ENCODE measurements around the gene PSKH1. TPM values are rescaled to one million over a fixed set of nuclear protein-coding genes. Genes with fewer than 3 reads are reported as not detected.
"Not testable (repeated sequence)": the region's sequence is repeated elsewhere in the genome, so short reads cannot be mapped to it uniquely, and the experiment has no call there.

Gene PSKH1
- total RNA-seq, 1 donor from 2014 or later, result 39.7 TPM

GRCh38 chr16:67886387-67886786 lies 6.7 kb upstream of the PSKH1 start:
- DNase-seq (ENCODE audit: low read depth), result no peak

DNA sequence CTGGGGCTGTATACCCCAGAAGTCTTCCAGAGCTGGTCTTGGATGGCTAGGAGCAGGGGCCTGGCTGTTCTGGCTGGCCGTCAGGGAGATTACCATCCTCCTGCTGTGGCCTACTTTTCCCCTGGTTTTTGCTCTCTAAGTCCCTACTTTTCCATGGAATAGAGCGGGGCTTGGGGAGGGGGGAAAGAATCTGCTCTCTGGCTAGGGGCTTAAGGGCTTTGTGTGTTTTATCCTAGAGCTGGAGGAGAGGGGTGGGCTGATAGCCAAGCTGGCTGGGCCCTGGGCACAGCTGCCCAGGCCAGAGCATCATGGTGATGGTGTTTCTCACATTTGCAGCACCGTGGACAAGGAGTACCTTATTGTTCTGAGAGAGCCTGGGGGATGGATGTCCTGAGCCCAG lies 4.7 kb upstream of the PSKH1 start:
- DNase-seq (ENCODE audit: low read depth), result no peak

GRCh38 chr16:67892375-67892774 lies 679 bp upstream of the PSKH1 start:
- DNase-seq (ENCODE audit: low read depth), result no peak

GRCh38 chr16:67893743-67894399 lies 817 bp downstream of the PSKH1 start:
- DNase-seq (ENCODE audit: low read depth), result peak; percentile 42

- peak; percentile 60 for DNase-seq (ENCODE audit: low read depth)
These were observed 4.2 kb downstream of the PSKH1 start for GRCh38 chr16:67897231-67897630.

DNA sequence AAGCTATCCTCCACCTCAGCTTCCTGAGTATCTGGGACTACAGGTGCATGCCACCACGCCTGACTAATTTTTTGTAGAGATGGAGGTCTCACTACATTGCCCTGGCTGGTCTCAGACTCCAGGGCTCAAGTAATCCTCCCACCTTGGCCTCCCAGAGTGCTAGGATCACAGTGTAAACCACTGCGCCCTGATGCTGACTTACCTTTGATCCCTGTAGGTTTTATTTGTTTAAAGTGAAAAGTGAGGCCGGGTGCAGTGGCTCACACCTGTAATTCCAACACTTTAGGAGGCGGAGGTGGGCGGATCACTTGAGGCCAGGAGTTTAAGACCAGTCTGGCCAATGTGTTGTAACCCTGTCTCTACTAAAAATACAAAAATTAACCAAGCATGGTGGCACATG lies 8.7 kb downstream of the PSKH1 start:
- no peak for DNase-seq (ENCODE audit: low read depth)

DNA sequence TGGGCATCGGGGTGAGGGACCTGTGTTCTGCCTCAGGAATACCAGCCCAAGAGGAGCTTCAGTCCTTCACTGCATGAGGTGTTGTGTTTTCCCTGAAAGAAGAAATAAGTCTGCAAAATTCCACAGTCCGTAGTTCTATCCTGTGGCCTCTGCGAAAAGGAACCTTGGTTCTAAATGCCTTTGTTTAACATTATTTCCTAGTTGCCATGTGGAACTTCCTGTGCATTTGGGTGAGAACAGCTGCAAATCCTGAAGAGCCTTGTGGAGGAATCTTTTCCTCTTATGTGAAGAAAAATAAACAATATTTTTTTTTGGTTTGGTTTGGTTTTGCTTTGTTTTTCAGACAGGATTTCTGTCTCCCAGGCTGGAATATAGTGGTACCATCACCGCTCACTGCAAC lies 9.8 kb downstream of the PSKH1 start:
- DNase-seq (ENCODE audit: low read depth), result no peak

DNA sequence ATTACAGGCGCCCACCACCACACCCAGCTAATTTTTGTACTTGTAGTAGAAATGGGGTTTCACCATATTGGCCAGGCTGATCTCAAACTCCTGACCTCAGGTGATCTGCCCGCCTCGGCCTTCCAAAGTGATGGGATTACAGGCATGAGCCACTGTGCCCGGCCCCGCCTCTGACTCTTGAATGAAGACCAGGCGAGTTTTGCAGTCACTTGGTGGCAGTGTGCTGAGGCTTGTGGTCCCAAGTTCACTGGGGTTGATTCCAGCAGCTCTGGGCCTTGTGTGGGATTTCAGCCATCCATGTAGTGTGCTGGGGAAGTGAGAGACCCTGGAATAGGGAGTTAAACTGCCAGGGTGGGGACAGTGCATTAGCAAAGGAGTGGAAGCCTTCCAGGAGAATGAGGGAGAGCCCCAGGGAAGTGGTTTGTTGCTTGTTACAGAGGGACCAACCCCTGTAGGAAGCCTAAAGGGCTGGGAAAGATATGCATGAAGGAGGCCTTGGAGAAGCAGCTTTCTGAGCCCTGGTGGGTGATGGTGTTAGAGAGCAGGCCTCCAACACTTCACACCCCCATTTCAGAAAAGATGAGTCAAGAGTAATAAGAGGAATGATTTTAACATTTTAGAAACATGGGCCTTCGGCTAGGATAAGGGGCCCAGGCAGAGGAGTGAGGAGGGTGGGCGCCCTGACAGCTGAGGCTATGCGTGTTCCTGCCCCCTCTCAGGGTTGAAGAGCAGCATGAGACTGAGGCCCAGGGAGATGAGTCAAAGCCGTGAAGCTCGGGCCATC lies 14.5 kb downstream of the PSKH1 start:
- no peak for DNase-seq (ENCODE audit: low read depth)

- DNase-seq (ENCODE audit: low read depth), result no peak
These were observed 16.1 kb downstream of the PSKH1 start for GRCh38 chr16:67909056-67909742.

DNA sequence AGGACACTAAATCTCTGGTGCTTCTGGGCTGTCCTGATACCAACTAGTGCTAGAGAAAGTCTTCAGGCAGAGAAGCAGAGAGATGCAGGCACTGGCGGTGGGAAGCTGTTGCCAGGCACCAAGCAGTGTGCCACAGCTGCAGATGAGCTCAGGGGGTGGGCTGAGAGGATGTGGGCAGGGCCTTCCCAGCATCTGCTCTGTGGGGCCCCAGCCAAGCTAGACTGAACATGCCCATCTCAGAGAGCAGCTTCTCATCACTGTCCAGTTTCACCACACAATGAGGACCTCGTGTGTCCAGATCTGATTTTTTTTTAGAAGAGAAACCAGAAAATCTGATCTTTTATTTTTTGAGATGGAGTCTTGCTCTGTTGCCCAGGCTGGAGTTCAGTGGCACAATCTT lies 17.1 kb downstream of the PSKH1 start:
- DNase-seq (ENCODE audit: low read depth), result no peak

DNA sequence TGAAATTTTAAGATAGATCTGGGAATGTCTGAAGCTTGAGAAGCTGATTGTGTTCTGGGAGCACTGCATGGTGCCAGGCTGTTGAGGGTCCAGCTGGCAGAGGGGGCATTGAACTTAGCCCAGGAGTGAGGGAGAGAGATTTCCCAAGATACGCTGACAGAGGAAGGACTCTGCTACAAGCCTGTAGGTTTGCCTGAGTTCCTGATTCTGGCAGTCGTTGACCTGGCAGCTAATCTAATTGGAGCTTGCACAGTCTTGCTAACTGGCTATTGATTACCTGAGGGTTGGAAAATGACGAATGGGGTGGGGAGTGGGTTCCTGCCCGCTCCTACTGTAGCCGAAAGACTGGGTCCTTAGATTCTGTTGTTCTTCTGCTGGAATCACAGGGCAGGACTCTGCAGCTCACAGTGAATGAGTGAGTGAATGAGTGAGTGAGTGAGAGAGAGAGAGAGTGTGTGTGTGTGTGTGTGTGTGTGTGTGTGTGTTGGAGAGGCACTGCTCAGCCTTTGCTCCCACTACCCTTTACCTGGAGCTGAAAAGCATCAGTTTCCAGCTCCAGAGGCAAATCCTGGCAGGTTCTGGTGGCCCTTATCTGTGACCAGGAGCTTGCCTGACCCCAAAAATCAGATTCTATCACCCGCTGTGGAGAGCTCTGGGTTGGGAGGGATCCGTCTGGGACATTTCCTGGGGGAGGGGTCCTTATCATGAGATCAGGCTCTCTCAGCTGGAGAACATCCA lies 21.9 kb downstream of the PSKH1 start:
- DNase-seq (ENCODE audit: low read depth), result no peak

DNA sequence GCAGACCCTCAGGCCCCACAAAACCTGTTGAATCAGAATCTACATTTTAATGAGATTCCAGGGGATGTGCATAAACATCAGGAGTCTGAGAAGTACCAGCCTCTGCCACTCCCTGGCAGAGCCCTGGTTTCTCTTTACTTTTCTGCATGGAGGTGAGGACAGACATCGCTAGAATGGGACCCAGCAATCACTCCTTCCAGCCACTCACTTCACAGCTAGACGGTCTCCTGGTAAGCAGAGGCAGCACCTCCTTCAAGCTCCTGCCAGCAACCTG lies 22.4 kb downstream of the PSKH1 start:
- not testable (repeated sequence) for DNase-seq (ENCODE audit: low read depth)

- DNase-seq (ENCODE audit: low read depth), result no peak
These were observed 23.0 kb downstream of the PSKH1 start for GRCh38 chr16:67915831-67916723.

- DNase-seq (ENCODE audit: low read depth), result no peak
These were observed 24.2 kb downstream of the PSKH1 start for GRCh38 chr16:67917140-67917851.

DNA sequence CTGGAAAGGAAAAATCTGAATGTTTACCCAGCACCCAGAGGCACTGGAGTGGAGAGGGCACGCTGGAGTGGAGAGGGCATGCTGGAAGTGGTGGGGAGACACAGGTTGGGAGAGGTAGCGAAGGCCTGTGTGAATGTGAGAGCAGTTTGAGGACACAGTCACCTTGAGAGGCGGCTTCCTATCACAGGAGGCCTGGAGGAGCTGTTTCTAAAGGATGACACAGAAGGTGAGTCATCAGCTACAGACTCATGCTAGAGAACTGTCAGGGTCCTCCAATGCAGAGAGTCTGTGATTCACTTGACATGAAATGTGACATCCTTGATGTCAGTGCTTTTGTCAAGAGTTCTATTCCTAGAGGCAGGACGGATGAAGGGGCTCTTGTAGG lies 24.8 kb downstream of the PSKH1 start:
- peak; percentile 84 for DNase-seq (ENCODE audit: low read depth)

GRCh38 chr16:67919622-67920221 lies 26.7 kb downstream of the PSKH1 start:
- no peak for DNase-seq (ENCODE audit: low read depth)

DNA sequence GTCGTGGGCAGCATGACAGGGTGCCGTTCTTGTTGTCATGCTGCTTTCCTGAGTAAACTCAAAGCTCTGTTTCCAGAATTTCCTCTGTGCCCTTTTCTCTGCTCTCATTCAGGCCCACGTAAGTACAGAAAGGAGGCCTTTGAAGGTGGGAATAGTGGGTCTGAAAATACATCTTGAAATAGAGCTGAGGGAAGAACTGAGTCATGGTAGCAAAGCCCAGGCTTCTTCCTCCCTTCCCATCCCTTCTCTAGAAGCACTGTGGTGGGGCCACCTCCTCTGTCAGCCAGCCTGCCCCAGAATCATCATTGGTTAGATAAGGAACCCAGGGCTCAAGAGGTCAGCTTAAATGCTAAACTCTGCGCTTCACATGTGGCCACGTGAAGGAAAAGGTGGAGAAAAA lies 29.2 kb downstream of the PSKH1 start:
- no peak for DNase-seq (ENCODE audit: low read depth)

DNA sequence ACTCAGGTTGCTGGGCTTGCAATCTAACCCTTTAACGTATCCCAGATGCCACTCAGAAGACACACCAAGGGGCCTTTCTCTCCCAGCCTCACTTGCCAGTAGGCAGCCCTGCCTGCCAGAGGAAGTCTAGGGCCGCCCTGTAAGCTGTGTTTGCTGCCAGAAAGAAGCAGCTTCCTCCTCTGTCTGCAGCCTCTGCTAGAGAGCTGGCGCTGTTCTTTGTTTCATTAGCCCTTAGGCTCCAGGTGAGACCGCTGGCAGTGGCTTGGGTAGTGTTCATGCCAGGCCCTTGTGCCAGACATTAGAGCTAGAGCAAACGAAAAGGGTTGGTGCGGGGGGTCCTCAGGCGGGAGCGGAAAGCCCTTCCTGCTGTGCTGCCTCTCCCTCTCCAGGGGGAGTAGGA lies 29.7 kb downstream of the PSKH1 start:
- no peak for DNase-seq (ENCODE audit: low read depth)

DNA sequence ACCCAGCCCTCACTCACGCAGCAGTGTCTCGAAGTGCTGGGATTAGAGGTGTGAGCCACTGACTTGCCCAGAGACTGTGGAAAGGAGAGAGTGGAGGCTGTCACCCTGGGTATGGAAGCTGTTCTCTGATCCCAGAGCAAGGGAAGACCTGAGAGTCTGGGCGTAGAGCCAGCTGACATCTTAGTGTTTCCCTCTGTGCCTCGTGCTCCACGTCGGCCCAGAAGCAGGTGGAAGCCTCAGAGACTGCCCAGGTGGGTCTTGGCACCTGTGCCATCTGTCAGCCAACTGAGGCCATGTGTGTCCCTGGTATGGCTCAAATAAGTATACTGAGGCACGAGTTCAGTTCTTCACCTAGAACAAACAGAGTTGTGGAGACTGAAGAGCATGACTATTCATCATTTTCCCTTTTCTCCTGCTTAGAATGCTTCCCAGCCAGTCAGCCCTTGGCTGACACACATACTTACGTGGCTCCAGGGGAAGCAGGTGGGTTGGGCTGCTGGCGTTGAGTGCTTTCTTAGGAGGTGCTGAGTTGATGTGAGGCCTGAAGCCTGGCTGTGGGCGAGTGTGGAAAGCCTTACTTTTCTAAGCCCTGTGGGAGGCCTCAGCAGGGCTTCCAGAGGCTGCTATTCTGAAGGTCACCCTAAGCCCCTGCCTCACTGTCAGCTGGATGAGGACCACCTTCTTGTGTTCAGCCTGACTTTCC lies 30.5 kb downstream of the PSKH1 start:
- DNase-seq (ENCODE audit: low read depth), result no peak
